Heart right ventricle (tissue), 16 donors: ENCODE results near the gene C9orf50. TPM values are rescaled to one million over a fixed set of nuclear protein-coding genes. Genes with fewer than 3 reads are reported as not detected.
A peak's percentile ranks its signal among the peaks of the same experiment; 100 is the strongest.
"Not testable (repeated sequence)": the region's sequence is repeated elsewhere in the genome, so short reads cannot be mapped to it uniquely, and the experiment has no call there.

Experiments
- ATAC-seq, 8 donors: fragments of 200-7000 bp; cut with Tn5 transposase; one replicate each; pipeline ENCODE4 v1.9.1; 2020; ENCODE audit warnings: mild to moderate bottlenecking in 8 of 8, moderate library complexity in 8 of 8, moderate number of reproducible peaks in 1 of 8
- DNase-seq, 2 donors: peaks; one replicate each; pipeline ENCODE4 v3.0.0-alpha.2; 2020
- H3K27ac ChIP-seq, 10 donors: fragments of 200-600 bp; sonication (generic) in 2 of 10; one replicate each; pipeline versions ENCODE4 v1.5.0 to v1.8.0; 2020 to 2022; ENCODE audit warnings: mild to moderate bottlenecking in 3 of 10
- H3K27me3 ChIP-seq, 7 donors: fragments of 200-600 bp; one replicate each; pipeline ENCODE4 v1.8.0; 2021 to 2022; ENCODE audit warnings: mild to moderate bottlenecking in 2 of 7
- H3K36me3 ChIP-seq, 9 donors: fragments of 200-600 bp; sonication (generic) in 1 of 9; one replicate each; pipeline versions ENCODE4 v1.5.0 to v1.8.0; 2020 to 2022; ENCODE audit warnings: mild to moderate bottlenecking in 2 of 9
- H3K4me1 ChIP-seq, 9 donors: fragments of 200-600 bp; sonication (generic) in 1 of 9; one replicate each; pipeline versions ENCODE4 v1.5.0 to v1.8.0; 2020 to 2022; ENCODE audit warnings: mild to moderate bottlenecking in 4 of 9
- H3K4me3 ChIP-seq, 10 donors: fragments of 200-600 bp; sonication (generic) in 2 of 10; one replicate each; pipeline versions ENCODE4 v1.5.0 to v1.8.0; 2020 to 2022; ENCODE audit warnings: mild to moderate bottlenecking in 7 of 10, moderate library complexity in 2 of 10
- H3K9me3 ChIP-seq, 11 donors: fragments of 200-600 bp in 10 of 11; sonication (generic) in 2 of 11; one replicate each; pipeline versions ENCODE4 v1.5.0 to v1.8.0; 2013 to 2022; ENCODE audit warnings: mild to moderate bottlenecking in 2 of 11, control low read depth in 1 of 11, moderate library complexity in 1 of 11
- WGBS, 2 donors: extraction: QIAGEN DNeasy Blood & Tissue Kit; methylation state at CpG; one replicate each; pipeline ENCODE4 v1.1.7; 2013; ENCODE audit warnings: inconsistent platforms in 1 of 2; 5-methylcytosine and 5-hydroxymethylcytosine counted together
- intact Hi-C, 10 donors: fragments of 100-400 bp; cut with DNase I; formaldehyde crosslinking; loops; one replicate each; pipeline versions ENCODE4 v1.11.1 to v1.14.2; 2022
- polyA plus RNA-seq, 2 donors: library from polyadenylated mRNA; stranded (reverse); fragments of 200-250 nt; gene quantifications; one replicate each; pipeline ENCODE4 v1.2.3, GENCODE V29; 2013
- total RNA-seq, 10 donors: library from RNA; stranded (reverse); fragmentation: NEBNext Ultra II Directional in 3 of 10; extraction: Animal tissue kit (Norgen Biotek cat#: 25700) in 3 of 10; gene quantifications; one replicate each; pipeline versions ENCODE4 v1.2.1 to v1.2.4, GENCODE V29; 2021 to 2023
- TF ChIP-seq, protein P1 (sequence below), 9 donors: fragments of 200-600 bp; sonication (generic) in 2 of 9; IDR thresholded peaks; one replicate each; pipeline versions ENCODE4 v1.5.0 to v1.8.0; 2021 to 2022; ENCODE audit warnings: antibody characterized with exemption in 9 of 9, mild to moderate bottlenecking in 5 of 9, moderate library complexity in 1 of 9
- donor health status: Arrhythmogenic right ventricular cardiomyopathy.
- donor health status: ischemic (EF 13 %, LVEDD 7.1; RV severe dilation, severe dysfunction).
- donor health status: healthy with polysubstance abuse.
- donor health status: DM: no; HTN: yes; CAD: no.
- donor health status: DM: no; HTN: no; CAD: no.
- donor health status: ischemic (EF 25% LVEDD 6.9; RV normal size, moderate dysfunction).
- donor health status: ischemic (EF 25% LVEDD 5.7; RV mildly dilated, moderate dysfunction).
- donor health status: healthy.
- donor health status: DM: yes; HTN: yes; CAD: no.
- donor health status: Ischemic cardiomyopathy.
- donor health status: ischemic (EF 35%, LVEDD 5.7; RV mildly dilated, moderate dysfunction).
- donor health status: nonischemic (EF 11% LVEDD 7.7; RV severe dilation, severe dysfunction).
- donor health status: DM: yes; HTN: yes; CAD: no.
- donor health status: PGD.
- donor health status: ischemic (EF 29% LVEDD 5.4; RV normal size, mild dysfunction).
- donor health status: nonischemic (EF 23%, LVEDD 6.1; RV moderate dilation, normal function).

Gene C9orf50
- total and polyA plus RNA-seq, 12 donors, result not detected

DNA sequence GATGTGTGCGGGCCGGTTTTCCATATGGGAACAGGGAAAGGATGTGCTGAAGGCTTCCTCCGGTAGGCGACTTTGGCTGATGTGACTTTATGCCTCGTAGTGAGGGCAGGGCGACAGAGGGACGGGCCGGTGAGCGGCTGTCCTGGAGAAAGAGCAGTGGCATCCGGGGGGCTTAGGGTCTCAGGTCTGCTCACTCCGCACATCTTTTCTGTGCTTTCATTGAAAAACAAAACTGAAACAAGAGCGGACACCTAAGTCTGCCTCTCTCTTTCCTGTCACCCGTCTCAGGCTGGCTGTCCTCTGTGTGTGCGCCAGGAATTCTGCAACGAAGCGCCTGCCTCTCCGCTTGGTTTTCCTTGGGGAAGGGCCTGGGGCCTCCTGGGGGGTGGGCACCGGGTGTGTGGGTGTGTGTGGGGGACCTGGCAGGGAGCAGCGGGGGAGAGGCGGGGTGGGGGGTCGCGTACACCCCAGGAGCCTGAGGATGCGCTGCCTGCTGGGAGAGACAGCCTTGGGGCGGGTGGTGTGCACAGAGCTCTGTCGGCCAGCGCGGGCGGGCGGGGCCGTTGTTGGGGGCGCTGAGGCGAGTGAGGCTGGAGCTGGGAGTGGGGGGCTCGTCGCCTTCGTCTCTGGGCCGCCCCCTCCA, 44.0 kb upstream of the C9orf50 start:
- Histone ChIP-seq H3K36me3 (no peaks in the 10 kb centered on the region), H3K4me3 (peak overlapping the region; percentile 14 to 57 (median 46)), H3K27ac (peak overlapping the region in 2 of 10 donors; percentile 22 to 31), H3K4me1 (peaks cover 0 to 17% (median 5%) of the 10 kb centered on the region in 9 donors), H3K9me3 (no peaks in the 10 kb centered on the region), H3K27me3 (peaks cover 5 to 61% (median 46%) of the 10 kb centered on the region in 7 donors)
- 5% methylated on average over 35 to 36 of the region's 36 CpGs for WGBS, 2 donors
- ATAC-seq (peak in 7 of 8 donors; percentile 23 to 66 (median 41)), DNase-seq (no peak)
- intact Hi-C loops, result no loop called here
- TF ChIP-seq, protein P1, sequence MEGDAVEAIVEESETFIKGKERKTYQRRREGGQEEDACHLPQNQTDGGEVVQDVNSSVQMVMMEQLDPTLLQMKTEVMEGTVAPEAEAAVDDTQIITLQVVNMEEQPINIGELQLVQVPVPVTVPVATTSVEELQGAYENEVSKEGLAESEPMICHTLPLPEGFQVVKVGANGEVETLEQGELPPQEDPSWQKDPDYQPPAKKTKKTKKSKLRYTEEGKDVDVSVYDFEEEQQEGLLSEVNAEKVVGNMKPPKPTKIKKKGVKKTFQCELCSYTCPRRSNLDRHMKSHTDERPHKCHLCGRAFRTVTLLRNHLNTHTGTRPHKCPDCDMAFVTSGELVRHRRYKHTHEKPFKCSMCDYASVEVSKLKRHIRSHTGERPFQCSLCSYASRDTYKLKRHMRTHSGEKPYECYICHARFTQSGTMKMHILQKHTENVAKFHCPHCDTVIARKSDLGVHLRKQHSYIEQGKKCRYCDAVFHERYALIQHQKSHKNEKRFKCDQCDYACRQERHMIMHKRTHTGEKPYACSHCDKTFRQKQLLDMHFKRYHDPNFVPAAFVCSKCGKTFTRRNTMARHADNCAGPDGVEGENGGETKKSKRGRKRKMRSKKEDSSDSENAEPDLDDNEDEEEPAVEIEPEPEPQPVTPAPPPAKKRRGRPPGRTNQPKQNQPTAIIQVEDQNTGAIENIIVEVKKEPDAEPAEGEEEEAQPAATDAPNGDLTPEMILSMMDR (IDR thresholded peaks at IDR 0.05), result no peak

DNA sequence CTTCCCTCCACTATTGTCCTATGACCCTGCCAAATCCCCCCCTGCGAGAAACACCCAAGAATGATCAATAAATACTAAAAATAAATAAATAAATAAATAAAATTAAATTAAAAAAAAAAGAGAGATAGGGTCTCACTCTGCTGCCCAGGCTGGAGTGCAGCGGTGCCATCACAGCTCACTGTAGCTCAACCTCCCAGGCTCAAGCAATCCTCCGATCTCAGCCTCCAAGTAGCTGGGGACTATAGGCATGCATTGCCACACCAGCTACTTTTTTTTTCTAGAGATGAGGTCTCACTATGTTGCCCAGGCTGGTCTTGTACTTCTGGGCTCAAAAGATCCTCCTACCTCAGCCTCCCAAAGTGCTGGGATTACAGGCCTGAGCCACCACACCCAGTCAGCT, 41.3 kb upstream of the C9orf50 start:
- intact Hi-C loops, H3K27ac ChIP-seq, H3K4me3 ChIP-seq, DNase-seq, ATAC-seq, H3K36me3 ChIP-seq, H3K9me3 ChIP-seq: not testable (repeated sequence)
- peaks cover 0 to 17% (median 5%) of the 10 kb centered on the region in 9 donors for H3K4me1 ChIP-seq
- H3K27me3 ChIP-seq, result peaks cover 5 to 40% (median 35%) of the 10 kb centered on the region in 7 donors
- 62 to 77% methylated on average over 3 of the region's 3 CpGs for WGBS, 2 donors

DNA sequence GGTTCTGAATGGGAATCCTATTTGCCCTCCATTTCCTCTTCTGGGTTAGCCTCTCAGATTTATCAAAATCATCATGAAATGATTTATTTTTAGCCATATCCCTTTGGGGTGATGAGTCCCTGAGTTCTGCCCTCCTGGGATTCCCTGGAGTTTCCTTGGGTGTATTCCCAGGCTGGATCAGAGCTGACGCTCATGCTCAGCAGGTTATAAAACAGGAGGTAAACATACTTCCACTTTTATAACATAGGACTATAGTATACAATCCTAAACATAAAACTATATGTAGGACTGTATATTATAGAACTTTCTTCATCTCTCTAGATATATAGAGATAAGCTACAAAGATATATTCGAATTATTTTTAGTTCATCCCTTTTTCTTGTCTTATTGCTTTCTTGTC, 40.1 kb upstream of the C9orf50 start:
- Histone ChIP-seq H3K27ac (no peak overlapping the region), H3K36me3 (no peaks in the 10 kb centered on the region), H3K9me3 (no peaks in the 10 kb centered on the region), H3K4me1 (peaks cover 0 to 10% (median 5%) of the 10 kb centered on the region in 9 donors), H3K4me3 (no peak overlapping the region), H3K27me3 (peaks cover 0 to 28% (median 22%) of the 10 kb centered on the region in 7 donors)
- TF ChIP-seq, protein P1 (IDR thresholded peaks at IDR 0.05), result no peak
- DNase-seq, result no peak
- intact Hi-C loops, result no loop called here
- no peak for ATAC-seq
- WGBS, 2 donors, result 82 to 83% methylated on average over 2 of the region's 2 CpGs

DNA sequence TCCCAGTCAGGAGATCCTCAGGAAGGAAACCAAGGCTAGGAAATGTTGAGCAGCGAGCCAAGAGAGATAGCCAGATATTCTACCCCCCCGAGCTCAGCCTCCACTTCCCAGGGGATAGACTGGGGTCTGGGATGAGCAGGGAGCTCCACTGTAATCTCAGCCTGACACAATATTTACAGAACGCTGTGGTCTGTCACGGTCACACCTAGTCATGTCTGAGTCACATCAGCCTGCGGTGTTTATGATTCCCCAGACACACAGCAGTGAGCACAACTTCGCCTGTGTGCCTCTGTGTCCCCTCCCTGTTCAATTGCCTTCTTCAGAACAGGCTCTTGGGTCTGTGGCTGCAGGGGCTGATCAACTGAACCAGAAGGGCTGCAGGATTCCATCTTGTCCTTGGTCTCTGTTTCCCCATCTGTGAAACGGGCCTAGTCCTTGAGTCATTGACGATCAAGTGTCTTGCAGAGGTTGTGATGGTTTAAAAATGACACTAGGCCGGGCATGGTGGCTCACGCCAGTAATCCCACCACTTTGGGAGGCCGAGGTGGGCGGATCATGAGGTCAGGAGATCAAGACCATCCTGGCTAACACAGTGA, 36.0 kb upstream of the C9orf50 start:
- ATAC-seq (no peak), DNase-seq (no peak)
- no peaks in the 10 kb centered on the region for H3K9me3 ChIP-seq
- no peak overlapping the region for H3K27ac ChIP-seq
- H3K36me3 ChIP-seq, result no peaks in the 10 kb centered on the region
- intact Hi-C loops, result no loop called here
- H3K4me1 ChIP-seq, result peaks cover 0 to 11% (median 0%) of the 10 kb centered on the region in 9 donors
- TF ChIP-seq, protein P1 (IDR thresholded peaks at IDR 0.05), result no peak
- 71 to 72% methylated on average over 12 of the region's 12 CpGs for WGBS, 2 donors
- H3K4me3 ChIP-seq, result no peak overlapping the region
- H3K27me3 ChIP-seq, result peaks cover 0 to 6% (median 0%) of the 10 kb centered on the region in 7 donors

DNA sequence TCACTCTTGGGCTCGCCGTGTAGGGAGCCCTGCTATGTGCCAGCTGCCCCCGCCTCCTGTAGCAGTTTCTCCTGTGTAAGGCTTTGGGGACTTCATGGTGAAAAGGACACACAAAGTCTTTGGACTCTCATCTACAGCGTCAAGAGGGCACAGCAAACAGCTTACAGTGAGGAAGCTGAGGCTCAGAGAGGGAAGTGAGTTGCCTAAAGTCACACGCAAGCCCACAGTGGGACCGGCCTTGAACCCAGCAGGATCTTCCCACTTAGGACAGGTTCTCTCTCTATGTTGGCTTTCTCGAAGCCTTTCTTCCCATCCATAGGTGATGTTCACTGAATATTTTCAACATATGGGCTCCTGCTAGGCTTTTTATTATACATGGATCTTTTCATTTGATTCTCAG, 34.8 kb upstream of the C9orf50 start:
- TF ChIP-seq, protein P1 (IDR thresholded peaks at IDR 0.05), result no peak
- H3K27ac ChIP-seq, result no peak overlapping the region
- ATAC-seq, result no peak
- H3K27me3 ChIP-seq, result peaks cover 0 to 6% (median 0%) of the 10 kb centered on the region in 7 donors
- no peaks in the 10 kb centered on the region for H3K36me3 ChIP-seq
- H3K4me3 ChIP-seq, result no peak overlapping the region
- DNase-seq, result no peak
- intact Hi-C loops, result no loop called here
- peaks cover 0 to 11% (median 0%) of the 10 kb centered on the region in 9 donors for H3K4me1 ChIP-seq
- no peaks in the 10 kb centered on the region for H3K9me3 ChIP-seq
- 74 to 90% methylated on average over 7 of the region's 7 CpGs for WGBS, 2 donors
